Activated effector memory CD4-positive, alpha-beta T cell treated with anti-CD3 and anti-CD28 coated beads, Interleukin-2, amount 50 U/mL, for 16 hours (primary cell): Measurements from ENCODE around the gene KCNH2.
"Not testable (repeated sequence)": the region's sequence is repeated elsewhere in the genome, so short reads cannot be mapped to it uniquely, and the experiment has no call there.

ENCODE experiments used
- DNase-seq: peaks from one replicate; pipeline ENCODE4 v3.0.0-alpha.2; 2020

The KCNH2 gene

DNA sequence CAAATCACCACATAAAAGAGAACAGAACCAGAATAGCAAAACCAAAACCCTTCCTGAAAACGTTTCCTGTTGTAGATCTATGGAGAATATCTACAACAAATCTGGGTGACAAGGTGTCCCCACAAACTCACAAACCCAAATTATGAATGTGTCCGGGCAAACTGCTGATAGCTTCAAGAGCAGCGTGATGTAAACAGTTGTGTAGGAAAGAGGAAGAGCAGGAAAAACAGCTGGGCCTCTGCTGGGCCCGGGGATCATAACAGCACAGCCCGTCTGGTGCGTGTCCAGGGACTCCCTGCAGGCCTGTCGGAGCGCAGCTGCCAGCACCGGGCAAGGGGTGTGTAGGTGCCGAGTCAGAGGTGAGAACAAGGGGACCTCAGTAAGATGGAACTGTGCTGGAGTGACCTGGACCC, 53.7 kb downstream of the KCNH2 start:
- DNase-seq: peak; percentile 59

DNA sequence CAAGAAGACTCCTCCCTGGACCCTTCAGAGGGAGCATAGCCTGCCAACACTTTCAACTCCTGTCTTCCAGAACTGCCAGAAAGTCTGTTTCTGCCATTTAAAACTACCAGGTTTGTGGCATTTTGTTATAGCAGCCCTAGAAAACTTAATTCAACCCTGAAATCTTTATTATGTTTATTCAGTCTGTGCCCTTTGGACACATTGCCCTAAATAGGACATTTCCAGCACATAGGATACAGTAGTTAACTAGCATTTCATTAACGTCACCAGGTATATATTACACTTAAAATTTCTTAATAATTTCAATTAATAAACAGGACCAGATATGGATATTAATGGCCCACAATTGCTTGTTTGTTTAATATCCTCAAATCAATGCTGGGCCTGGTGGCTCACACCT, 54.3 kb downstream of the KCNH2 start:
- DNase-seq: no peak

DNA sequence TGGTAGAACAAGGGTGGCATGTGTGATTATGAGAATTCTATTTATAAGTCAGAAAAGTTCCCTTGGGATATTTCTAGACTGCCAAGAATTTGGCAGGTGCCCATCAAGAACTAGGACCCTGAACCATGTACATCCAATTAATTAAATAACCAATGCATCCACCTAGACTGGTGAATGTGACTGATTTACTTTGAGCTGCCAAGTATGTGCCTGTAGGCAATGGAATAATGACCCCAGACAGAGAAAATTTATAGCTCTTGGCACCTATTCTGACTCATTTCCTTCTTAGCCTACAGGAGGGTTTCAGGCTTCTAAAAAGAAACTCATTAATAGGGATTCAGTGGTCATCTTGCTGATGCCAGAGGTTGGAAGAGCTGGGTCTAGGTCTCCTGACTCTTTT, 54.9 kb downstream of the KCNH2 start:
- no peak for DNase-seq

DNA sequence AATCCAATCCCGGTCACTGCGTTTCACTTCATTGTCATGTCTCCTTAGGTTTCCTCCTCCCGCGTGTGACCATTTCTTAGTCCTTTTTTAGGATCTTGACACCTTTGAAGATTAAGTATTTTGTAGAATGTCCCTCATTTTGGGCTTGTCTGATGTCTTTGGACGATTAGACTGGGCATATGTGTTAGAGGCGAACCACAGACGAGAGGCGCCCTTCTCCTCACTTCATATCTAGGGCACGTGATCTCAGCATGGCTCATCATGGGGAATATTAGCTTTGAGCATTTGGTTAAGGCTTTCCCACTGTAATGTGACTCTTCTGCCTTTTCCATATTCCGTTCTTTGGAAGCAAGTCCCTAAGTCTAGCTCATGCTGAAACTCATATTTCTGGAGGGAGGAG, 59.0 kb downstream of the KCNH2 start:
- DNase-seq: no peak

DNA sequence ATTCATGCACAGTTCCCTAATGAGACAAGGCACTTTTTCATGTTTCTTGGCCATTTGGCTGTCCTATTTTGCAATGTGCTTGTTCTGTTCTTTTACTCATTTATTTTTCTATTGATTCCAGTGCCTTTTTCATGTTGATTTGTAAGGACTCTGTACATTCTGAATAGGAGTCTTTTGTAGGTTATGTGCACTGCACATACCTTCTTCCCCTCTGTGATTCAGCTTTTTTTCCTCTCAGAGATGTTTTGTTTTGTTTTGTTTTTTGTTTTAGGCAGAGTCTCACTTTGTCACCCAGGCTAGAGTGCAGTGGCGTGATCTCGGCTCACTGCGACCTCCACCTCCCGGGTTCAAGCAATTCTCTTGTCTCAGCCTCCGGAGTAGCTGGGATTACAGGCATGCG, 59.7 kb downstream of the KCNH2 start:
- DNase-seq: no peak

DNA sequence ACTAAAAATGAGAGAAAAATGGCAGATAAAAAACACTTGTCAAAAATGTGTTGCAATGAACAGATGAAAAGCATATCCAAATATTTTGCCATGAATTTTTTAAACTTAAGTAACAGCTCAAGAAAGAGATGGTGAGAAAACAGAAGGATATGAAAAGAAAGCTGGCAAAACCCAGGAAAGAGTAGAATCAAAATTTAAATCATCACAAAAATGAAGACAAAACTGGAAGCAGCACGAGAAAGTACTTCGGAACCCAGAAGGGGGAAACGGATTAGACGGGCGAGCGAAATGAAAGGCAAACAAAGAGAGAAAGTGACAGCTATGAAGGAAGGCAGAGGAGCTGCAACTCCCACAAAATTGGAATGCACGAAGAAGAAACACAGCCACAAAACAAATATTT, 60.2 kb downstream of the KCNH2 start:
- no peak for DNase-seq

DNA sequence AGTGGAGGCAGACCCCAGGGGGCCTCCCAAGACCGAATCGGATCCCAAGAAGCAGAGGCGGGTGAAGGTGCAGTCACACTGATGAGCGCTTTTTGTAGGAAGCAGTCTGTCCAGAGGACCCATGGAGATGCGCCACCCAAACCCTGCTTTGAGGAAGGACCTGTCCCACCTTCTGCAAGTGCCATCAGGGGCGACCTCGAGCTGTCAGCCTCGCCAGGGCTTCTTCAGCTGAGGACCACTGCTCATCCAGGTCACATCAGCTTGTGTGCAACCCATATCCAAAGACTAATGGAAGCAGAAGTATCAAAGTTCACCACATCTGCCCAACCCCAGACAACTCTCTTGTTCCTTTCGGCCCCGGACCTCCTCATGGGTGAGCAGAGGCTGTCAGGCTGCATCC, 61.5 kb downstream of the KCNH2 start:
- DNase-seq: peak; percentile 48

DNA sequence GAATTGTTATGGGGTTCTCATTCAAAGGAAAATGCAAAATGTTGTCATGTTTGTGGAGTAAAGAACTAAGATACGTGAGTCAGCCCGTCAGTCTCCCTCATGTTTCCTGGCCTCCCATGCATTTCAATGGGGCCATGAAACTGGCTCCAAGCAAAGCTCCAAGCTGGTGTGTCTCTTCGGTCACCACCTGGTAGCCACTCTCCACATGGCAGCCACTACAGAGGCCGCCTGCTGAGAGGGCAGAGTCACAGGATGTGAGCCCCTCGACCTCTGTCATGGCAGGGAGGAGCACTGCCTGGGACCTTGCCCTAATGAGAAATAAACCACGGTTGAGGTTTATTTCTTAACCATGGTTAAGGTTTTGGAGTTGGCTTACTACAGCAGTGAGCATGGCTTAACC, 63.2 kb downstream of the KCNH2 start:
- DNase-seq: no peak

DNA sequence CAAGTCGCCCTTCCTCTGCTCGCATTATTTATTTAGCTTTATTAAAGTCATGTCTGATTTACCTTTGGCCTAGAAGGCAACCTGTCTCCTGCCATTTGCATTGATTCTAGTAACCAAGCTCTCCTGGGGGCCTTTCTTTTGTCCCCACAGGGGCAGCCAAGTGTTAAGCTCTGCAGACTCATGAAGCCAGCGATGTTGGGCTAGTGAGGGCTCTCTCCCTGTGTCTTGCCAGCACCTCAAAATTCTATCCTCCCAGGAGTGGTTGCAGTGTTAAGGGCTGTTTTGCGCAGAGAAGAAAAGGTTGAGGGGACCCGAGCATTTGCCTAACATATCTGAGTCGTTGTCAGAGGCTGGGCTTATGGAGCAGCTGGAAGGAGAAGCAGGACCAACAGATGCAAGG, 63.9 kb downstream of the KCNH2 start:
- DNase-seq: no peak

DNA sequence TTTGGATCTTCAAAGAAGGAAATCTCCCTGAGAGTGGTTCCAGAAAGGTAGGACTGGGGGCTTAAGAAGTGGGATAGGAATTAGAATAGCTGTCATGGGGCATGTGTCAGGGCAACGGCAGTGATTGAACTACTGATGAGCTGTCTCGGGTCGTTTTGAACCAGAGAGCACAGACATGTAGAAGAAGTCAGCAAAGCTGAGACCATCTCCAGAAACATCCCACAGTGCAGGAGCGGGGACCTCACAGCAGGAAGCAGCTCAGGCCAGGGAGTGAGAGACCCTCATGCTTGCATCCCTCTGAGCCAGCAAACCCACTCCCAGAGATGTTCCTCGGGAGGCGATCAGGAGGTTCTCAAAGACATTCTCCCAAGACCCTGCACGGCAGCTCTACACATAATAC, 65.7 kb downstream of the KCNH2 start:
- peak; percentile 58 for DNase-seq

DNA sequence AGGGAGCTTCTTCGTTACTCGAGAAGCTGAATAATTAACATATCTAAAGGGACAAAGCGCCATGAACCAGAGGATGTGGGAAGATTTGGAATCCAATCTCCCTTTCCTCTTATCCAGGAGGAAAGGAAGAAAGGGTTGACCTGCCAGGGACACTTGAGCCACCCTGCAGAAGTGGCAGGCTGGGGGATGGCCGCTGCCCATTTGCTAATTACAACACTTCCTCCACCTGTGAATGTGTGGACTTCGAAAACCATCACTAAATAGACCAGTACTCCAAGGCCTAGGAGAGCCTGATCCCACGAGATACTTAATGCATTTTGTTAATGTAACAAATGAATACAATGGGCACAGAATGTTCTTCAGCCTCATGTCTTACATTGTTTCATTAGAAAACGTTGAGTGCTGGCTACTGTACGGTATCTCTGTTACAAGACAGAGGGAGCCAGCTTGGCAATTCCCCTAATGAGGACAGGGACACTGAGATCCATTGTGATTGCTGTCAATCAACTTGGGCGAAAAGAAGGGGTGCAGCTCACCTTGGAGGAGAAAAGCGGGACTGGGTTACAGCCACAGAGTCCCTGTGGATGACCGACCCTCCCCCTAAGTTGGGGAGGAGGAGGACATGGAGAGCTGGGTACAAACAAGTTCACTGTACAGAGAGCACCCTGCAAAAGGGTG, 66.4 kb downstream of the KCNH2 start:
- DNase-seq: peak; percentile 39

DNA sequence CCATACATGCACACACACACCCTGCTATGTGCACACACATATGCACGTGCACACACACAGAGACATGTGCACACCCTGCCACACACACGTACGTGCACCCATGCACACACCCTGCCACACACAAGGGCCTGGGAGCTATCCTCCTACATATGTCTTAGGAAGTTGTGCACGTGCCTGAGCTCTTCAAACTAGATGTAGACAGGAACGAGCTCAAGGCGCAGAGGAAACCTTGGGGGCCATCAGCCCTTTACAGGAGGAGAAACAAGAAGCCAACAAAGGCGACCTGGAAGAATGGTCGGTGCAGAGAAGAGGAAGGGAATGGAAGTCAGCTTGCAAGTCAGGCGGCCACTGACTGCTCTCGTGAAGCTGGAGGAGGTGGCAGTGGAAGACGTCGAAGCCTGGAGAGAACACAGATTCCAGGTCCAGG, 67.1 kb downstream of the KCNH2 start:
- DNase-seq: peak; percentile 61

DNA sequence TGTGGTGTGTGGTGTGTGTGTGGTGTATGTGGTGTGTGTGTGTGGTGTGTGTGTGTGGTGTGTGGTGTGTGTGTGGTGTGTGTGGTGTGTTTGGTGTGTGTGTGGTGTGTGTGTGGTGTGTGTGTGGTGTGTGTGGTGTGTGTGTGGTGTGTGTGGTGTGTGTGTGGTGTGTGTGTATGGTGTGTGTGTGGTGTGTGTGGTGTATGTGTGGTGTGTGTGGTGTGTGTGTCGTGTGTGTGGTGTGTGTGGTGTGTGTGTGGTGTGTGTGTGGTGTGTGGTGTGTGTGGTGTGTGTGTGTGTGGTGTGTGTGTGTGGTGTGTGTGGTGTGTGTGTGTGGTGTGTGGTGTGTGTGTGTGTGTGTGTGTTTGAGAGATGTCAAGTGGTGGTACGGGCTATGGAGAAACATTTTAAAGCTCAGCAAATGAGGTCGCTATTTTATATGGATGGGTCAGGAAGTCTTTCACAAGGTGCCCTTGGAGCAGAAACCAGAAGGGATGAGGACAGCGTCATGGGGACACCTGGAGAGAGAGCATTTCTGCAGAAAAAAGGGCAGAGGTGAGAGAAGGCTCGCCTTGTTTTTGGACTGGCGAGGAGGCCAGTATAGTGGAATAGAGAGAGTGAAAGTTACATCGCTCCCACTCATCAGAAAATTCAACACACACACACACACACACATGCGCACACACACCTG, 67.7 kb downstream of the KCNH2 start:
- not testable (repeated sequence) for DNase-seq

DNA sequence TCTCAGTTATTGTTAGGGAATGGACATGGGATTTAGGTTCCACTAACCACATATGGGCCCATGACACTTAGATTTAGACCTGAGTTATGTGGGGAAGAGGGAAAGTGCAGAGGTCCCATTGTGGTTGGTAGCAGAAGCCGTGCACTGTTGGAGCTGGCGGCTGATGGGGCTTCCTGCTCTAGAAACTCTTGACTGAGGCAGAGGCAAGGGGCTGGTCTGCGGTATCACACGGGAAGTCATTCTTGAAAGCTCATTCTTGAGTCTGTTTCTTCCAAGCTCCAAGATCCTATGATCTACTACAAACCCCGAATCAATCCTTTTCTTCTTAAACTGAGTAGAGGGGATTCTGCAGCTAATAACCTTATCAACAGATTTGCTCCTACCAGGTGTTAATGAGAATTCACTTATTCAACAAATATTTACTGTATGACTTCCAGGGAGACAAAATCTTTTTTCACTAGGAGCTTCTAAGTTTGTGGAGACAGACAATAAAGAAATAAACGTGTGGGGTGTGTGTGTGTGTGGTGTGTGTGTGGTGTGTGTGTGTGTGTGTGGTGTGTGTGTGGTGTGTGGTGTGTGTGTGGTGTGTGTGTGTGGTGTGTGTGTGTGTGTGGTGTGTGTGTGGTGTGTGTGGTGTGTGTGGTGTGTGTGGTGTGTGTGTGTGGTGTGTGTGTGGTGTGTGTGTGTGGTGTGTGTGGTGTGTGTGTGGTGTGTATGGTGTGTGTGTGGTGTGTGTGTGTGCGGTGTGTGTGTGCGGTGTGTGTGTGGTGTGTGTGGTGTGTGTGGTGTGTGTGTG, 68.7 kb downstream of the KCNH2 start:
- DNase-seq: peak; percentile 73

DNA sequence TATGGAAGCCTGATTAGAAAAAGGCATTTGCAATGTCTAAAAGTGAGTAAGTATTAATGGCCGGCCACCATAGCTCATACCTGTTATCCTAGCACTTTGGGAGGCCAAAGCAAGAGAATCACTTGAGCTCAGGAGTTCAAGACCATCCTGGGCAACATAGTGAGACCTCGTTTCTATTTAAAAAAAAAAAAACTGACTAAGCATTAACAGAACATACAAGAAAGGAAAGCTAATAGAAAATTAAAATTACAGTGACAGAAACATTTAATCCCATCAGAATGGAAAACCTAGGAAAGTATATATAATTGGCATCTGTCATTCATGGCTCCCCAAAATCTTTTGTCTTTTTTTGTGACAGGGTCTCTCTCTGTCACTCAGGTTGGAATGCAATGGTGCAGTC, 69.9 kb downstream of the KCNH2 start:
- DNase-seq: no peak

DNA sequence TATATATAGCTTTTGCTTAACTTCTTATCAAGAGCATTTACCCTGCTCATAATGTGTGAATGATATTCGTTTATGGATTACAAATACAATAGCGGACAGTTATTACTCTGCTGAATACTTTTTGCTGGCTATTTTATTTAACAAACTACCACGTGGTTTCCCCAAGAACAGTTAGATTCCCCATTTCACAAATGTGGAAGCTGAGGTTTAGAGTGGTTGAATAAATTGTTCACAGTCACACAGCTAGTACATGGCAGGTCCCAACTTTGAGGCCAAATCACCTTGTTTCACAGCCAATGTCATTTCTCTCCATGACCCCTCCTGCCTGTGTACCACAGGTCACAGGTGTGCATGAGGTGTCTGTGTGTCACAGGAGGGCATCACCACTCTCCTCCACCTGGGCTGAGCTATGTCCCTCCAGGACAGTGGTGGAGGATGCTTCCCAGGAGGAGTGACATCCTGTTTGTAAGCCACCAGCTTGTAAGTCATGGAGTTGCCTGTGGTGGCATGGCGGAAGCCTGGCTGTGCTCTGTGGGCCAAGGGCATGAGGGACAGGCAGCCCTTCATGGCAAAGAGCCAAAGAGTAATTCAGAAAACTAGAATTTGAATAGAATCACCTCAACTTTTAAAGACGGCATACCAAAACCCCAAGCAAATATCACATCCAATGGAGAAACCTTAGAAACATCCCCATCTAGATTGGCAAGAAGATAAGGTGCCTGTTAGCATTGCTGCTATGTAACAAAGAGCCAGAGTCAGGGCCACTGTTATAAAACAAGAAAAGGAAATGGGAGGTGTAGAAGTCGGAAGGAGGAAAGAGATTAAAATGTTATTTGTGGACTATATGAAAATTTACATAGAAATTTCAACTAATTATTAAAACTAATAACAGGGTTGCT, 73.9 kb downstream of the KCNH2 start:
- no peak for DNase-seq

DNA sequence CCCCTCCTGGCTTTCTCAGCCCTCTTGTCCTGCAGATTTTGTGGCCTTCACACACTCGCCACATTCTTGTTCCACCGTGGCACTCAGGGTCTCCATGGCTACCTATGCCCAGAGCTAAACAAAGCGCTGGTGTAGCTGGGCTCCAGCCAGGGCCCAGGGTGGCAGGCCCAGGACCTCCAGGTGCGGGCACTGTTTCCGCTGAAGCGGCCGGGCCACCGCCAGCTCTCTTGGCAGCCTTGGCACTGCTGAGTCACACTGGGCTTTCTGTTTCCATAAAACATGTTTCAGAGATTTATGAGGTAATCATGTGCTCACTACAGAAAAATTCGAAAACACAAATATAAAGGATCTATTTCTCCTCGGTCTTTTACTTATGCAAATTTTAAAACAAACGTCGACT, 74.5 kb downstream of the KCNH2 start:
- no peak for DNase-seq

DNA sequence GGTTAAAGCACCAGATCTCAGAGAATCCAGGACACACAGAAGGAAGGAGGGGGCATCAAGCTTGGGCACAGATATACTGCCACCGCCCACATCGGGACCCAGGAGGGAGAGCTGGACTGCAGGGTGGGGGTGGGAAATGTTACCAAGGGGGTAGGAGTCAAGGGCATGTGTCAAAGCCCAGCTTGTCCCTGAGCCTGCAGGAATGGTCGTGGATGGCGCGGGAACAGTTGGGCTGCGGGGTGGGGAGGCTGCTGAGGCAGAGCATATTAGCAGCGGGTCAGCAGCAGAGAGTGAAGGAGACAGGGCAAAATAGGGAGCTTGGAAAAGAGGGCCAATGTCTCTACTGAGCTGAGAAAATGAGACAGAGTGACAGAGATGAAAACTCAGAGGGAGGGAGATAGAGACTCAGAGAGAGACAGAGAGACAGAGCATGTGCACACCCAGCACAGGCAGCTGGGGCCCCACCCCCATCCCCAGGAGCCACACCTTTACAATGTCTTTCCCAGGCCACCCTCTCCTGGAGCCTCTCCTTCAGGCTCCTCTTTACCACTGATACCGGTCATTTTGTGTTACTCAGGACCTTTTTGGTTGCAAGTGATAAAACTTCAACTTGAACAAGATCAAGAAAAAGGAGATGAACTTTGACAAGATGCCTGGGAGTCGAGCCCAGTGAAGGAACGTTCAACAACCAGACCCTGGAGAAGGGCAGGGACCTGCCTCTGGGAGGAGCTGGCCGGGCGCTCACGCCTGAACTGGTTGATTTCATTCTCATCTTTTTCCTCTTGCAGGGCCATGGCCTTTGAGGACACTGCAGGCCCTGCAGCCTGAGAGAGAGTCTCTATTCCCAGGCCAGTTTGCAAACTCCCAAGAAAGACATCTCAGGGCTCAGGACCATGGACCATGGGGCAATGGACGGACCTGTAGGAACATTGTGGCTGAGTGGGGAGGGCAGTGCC, 75.8 kb downstream of the KCNH2 start:
- DNase-seq: no peak

DNA sequence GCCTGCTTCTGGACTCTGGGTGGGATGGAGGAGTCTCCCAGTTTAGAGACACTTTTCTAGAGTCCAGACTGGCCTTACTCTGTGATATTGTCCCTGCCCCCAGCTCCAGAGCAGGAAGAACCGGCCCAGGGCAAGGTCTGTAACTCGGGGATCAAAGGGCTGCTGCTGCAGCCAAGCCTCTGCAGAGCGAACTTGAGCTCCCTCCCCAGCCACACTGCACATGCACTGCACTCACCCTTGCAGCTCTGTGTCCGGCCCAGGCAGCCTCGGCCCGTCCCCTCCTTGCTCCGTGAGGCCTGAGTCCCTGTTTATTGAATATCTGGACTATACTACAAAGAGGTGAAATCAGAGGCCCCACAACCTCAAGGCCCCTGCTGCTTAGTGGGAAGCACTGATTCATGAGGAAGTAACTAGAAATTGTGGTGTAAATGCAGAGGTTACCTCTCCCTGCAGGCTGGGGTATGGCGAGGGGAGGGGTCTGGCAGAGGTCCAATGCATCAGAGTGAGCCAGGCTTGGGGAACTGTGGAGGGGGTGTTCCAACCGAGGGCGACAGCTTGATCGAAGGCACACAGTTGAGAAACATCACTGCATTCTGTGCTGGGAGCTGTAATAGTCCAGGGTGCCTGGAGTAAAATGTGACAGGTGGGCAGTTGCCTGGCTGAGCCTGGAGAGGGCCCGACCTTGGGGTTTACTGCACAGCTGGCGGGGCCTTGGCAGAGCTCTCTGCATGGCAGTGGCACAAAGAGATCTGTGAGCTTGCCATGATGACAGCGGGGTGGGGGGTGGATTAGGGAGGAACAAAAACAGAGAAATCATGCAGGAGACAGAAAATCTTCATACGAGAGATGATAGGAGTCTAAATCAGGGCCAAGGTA, 76.7 kb downstream of the KCNH2 start:
- DNase-seq: no peak

DNA sequence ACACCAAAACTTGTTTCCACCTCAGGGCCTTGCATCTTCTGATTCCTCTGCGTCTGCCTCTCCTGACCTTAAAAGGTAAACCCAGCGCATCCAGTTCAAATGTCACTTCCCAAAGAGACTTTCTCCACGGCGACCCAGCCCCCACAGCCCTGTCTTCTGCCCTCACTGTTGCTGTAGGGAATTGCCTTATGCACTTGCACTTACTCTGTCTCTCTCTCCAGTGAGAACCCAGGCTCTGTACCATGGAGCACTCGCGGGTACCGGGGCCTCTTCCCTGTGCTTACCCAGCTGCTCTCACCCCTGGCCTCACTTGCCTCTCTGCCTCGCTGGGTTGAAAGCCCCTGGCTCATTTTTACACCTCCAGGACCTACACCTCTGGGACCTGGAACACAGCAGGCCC, 77.4 kb downstream of the KCNH2 start:
- DNase-seq: no peak
